A549 (cell line): ENCODE data around the gene BMI1.

Experiments used
- CEBPB ChIP-seq, 2 experiments: fragments of >200 bp in 1 of 2; sonication (Bioruptor Twin) in 1 of 2; formaldehyde crosslinking in 1 of 2; IDR thresholded peaks; 2 replicates each; pipeline ENCODE4 v1.6.1; 2012 to 2016
- CTCF ChIP-seq: fragments of >200 bp; sonication (Bioruptor Twin); formaldehyde crosslinking; IDR thresholded peaks from 3 replicates; pipeline ENCODE4 v1.5.1; 2016
- EP300 ChIP-seq, 2 experiments: fragments of >200 bp; sonication (Bioruptor Twin); formaldehyde crosslinking; IDR thresholded peaks; 2 replicates in 1 of 2; 3 replicates in 1 of 2; pipeline ENCODE4 v1.6.1; 2016 to 2017
- HOXA7 ChIP-seq: fragments of 250-450 bp; sonication (Bioruptor Pico); IDR thresholded peaks from 2 replicates; pipeline ENCODE4 v1.5.0; 2020; ENCODE audit warnings: mild to moderate bottlenecking, moderate library complexity
- JUNB ChIP-seq: fragments of >200 bp; sonication (Bioruptor Twin); formaldehyde crosslinking; IDR thresholded peaks from 2 replicates; pipeline ENCODE4 v1.6.1; 2016
- MAFK ChIP-seq: fragments of 450-650 bp; IDR thresholded peaks from 2 replicates; pipeline ENCODE4 v1.6.1; 2014; ENCODE audit not compliant: partially characterized antibody
- MYC ChIP-seq: IDR thresholded peaks from 2 replicates; pipeline ENCODE4 v1.6.1; 2012; ENCODE audit warnings: mild to moderate bottlenecking, inconsistent platforms, low read length, improper control_type of control experiment, borderline replicate concordance
- NR3C1 ChIP-seq: fragments of >200 bp; sonication (Bioruptor Twin); formaldehyde crosslinking; IDR thresholded peaks from 3 replicates; pipeline ENCODE4 v1.6.1; 2017
- POLR2A ChIP-seq: IDR thresholded peaks from 2 replicates; pipeline ENCODE4 v1.6.1; 2012; ENCODE audit warnings: mild to moderate bottlenecking, low read length
- RNF2 ChIP-seq: fragments of 200-600 bp; sonication (generic); IDR thresholded peaks from 2 replicates; pipeline ENCODE4 v1.6.1; 2016; ENCODE audit warnings: low read depth, mild to moderate bottlenecking, antibody characterized with exemption, moderate library complexity, borderline replicate concordance
- ZFP36 ChIP-seq: fragments of 450-650 bp; IDR thresholded peaks from 2 replicates; pipeline ENCODE4 v1.6.1; 2014; ENCODE audit warnings: borderline replicate concordance; ENCODE audit not compliant: partially characterized antibody
- TF ChIP-seq, protein P1 (sequence below): fragments of >200 bp; sonication (Bioruptor Twin); formaldehyde crosslinking; IDR thresholded peaks from 3 replicates; pipeline ENCODE4 v1.6.1; 2016

DNA sequence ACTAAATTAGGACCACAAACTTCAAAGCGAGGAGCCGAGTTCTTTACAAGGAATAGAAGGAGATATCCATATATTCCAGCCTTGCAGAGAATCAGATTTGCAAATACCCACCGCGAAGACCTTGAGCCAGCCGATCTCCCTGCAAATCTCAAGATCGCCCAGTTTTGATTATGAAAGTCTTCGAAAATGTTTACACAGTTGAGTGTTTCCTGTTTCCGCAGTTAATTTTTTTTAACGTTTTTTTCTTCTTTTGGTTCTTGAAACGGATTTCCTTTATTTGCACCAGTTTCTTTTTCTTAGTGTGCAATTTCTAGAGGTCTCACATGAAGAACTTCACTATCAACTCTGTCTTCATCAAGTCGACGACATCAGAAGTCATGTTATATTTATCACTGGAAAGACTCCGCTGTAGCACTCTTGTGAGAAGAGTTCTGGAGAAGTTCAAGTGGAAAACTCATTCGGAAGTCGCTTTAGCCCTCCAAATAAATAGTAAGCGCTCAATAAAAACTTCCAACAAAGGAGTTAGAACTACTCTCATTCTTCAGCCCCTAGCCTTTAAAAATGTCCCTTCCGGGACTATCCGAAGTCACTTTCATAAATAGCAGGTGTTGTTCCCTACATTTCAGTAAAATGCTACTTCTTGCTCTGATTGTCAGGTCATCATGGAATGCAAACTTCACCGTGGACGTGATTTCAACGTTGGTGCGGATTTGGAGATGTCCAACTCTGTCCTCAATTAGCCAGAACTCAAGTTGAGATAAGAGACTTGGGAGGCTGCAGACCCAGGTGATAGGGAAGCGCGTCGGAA lies 12.5 kb downstream of the BMI1 start:
- TF ChIP-seq, protein P1, sequence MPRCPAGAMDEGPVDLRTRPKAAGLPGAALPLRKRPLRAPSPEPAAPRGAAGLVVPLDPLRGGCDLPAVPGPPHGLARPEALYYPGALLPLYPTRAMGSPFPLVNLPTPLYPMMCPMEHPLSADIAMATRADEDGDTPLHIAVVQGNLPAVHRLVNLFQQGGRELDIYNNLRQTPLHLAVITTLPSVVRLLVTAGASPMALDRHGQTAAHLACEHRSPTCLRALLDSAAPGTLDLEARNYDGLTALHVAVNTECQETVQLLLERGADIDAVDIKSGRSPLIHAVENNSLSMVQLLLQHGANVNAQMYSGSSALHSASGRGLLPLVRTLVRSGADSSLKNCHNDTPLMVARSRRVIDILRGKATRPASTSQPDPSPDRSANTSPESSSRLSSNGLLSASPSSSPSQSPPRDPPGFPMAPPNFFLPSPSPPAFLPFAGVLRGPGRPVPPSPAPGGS = no peak
- TF ChIP-seq MAFK (no peak), CTCF (no peak), ZFP36 (no peak), POLR2A (no peak), RNF2 (no peak), HOXA7 (CRISPR knock-in tag) (no peak), EP300 (IDR thresholded peaks at IDR 0.05) (no peak), JUNB (no peak), CEBPB (IDR thresholded peaks at IDR 0.05) (no peak), MYC (no peak), NR3C1 (no peak)
